Measurements from ENCODE around the gene NPRL2. TPM values are rescaled to one million over a fixed set of nuclear protein-coding genes. Genes with fewer than 3 reads are reported as not detected.

Gene NPRL2
- total and polyA plus RNA-seq, 2 experiments from 2014 or later, result 22.3 to 27.7 TPM

- TF ChIP-seq CTCF (conservative IDR thresholded peaks at IDR 0.05; ENCODE audit: low read depth in 2 of 2) (no peak), ZNF114 (CRISPR knock-in tag; IDR thresholded peaks at IDR 0.05) (no peak), NANOG (IDR thresholded peaks at IDR 0.05; ENCODE audit: borderline replicate concordance) (no peak), STAT1 (IDR thresholded peaks at IDR 0.05; ENCODE audit: unreplicated experiment) (no peak)
Measured at GRCh38 chr3:50380405-50381085, 30.0 kb upstream of the NPRL2 start (continued).

GRCh38 chr3:50378757-50379156, 28.2 kb upstream of the NPRL2 start:
- TF ChIP-seq ZNF462 (CRISPR knock-in tag; IDR thresholded peaks at IDR 0.05) (no peak), CTCF (conservative IDR thresholded peaks at IDR 0.05; ENCODE audit: low read depth in 2 of 2) (peak in 1 of 2 experiments; percentile 18; a peak in 1 of 4 replicates)
- Histone ChIP-seq H2AFZ (no peak overlapping the region), H3K4me1 (ENCODE audit: insufficient read depth) (peaks cover 3% of the 10 kb centered on the region; the same call in 1 of the 2 replicates), H3K9me2 (ENCODE audit: insufficient read depth) (no peaks in the 10 kb centered on the region), H3K4me3 (no peak overlapping the region), H4K20me1 (replicated peaks; ENCODE audit: insufficient read depth) (no peaks in the 10 kb centered on the region), H3K27ac (ENCODE audit: low read depth) (no peak overlapping the region), H3K27me3 (ENCODE audit: insufficient read depth) (no peaks in the 10 kb centered on the region), H3K36me3 (ENCODE audit: insufficient read depth) (no peaks in the 10 kb centered on the region), H3K4me2 (no peak overlapping the region), H3F3A (replicated peaks; ENCODE audit: low read depth) (no peaks in the 10 kb centered on the region), H3K79me2 (replicated peaks; ENCODE audit: insufficient read depth) (no peaks in the 10 kb centered on the region)
- Mint-ChIP-seq H3K27me3 (ENCODE audit: insufficient read depth, low read depth, poor library complexity) (peaks cover 18% of the 10 kb centered on the region), H3K36me3 (ENCODE audit: low read depth) (no peaks in the 10 kb centered on the region; the same call in 2 of the 3 replicates), H3K27ac (no peak overlapping the region), H3K4me3 (no peak overlapping the region), H3K9me3 (no peaks in the 10 kb centered on the region; the same call in 2 of the 3 replicates), H3K4me1 (peaks cover 11% of the 10 kb centered on the region)
- ATAC-seq (no peak), DNase-seq (ENCODE audit: low spot score) (no peak)
